GM19240 (cell line): Measurements from ENCODE around the gene OR10A4.
A peak's percentile ranks its signal among the peaks of the same experiment; 100 is the strongest.
"Not testable (repeated sequence)": the region's sequence is repeated elsewhere in the genome, so short reads cannot be mapped to it uniquely, and the experiment has no call there.

Experiments
- DNase-seq: peaks from one replicate; pipeline ENCODE4 v3.0.0; 2011; ENCODE audit warnings: low spot score; ENCODE audit not compliant: insufficient read length

OR10A4 gene

GRCh38 chr11:6876325-6876724 is at the start of gene OR10A4:
OR10A4 (plus strand) TSS chr11:6876625; CDS start chr11:6876648, 23 bp downstream.
- DNase-seq = no peak

- DNase-seq = no peak
These were observed 48.3 kb upstream of the OR10A4 start for GRCh38 chr11:6828103-6828502.

GRCh38 chr11:6833356-6833755 is 43.1 kb upstream of the OR10A4 start:
- DNase-seq = no peak

GRCh38 chr11:6834021-6834420 is 42.4 kb upstream of the OR10A4 start:
- DNase-seq = no peak

GRCh38 chr11:6841694-6842093 is 34.7 kb upstream of the OR10A4 start:
- no peak for DNase-seq

- DNase-seq = no peak
These were observed 32.8 kb upstream of the OR10A4 start for GRCh38 chr11:6843670-6844069.

GRCh38 chr11:6844356-6844755 is 32.1 kb upstream of the OR10A4 start:
- DNase-seq = no peak

GRCh38 chr11:6845383-6845782 is 31.0 kb upstream of the OR10A4 start, which contains the start of gene OR10A5:
OR10A5 (plus strand) TSS chr11:6845683; CDS start chr11:6845683, 0 bp downstream.
- no peak for DNase-seq

GRCh38 chr11:6850526-6850925 is 25.9 kb upstream of the OR10A4 start:
- no peak for DNase-seq

GRCh38 chr11:6854801-6855200 is 21.6 kb upstream of the OR10A4 start:
- DNase-seq = not testable (repeated sequence)

- DNase-seq = no peak
These were observed 20.4 kb upstream of the OR10A4 start for GRCh38 chr11:6855971-6856541.

- peak; percentile 2 for DNase-seq
These were observed 19.6 kb upstream of the OR10A4 start for GRCh38 chr11:6856871-6857270.

GRCh38 chr11:6862961-6863360 is 13.5 kb upstream of the OR10A4 start, which contains the start of gene OR10A2:
OR10A2 (plus strand) TSS chr11:6863057; CDS start chr11:6869755, 6,698 bp downstream.
- no peak for DNase-seq

GRCh38 chr11:6864438-6864837 is 12.0 kb upstream of the OR10A4 start:
- DNase-seq = no peak

- no peak for DNase-seq
These were observed 5.1 kb upstream of the OR10A4 start for GRCh38 chr11:6871278-6871677.

GRCh38 chr11:6875761-6876160 is 664 bp upstream of the OR10A4 start:
- no peak for DNase-seq

GRCh38 chr11:6876914-6877313 is 489 bp downstream of the OR10A4 start:
- no peak for DNase-seq

GRCh38 chr11:6882751-6883150 is 6.3 kb downstream of the OR10A4 start:
- no peak for DNase-seq

- DNase-seq = not testable (repeated sequence)
These were observed 11.3 kb downstream of the OR10A4 start for GRCh38 chr11:6887711-6888110.

GRCh38 chr11:6888830-6889229 is 12.4 kb downstream of the OR10A4 start:
- no peak for DNase-seq

GRCh38 chr11:6889835-6890234 is 13.4 kb downstream of the OR10A4 start:
- DNase-seq = no peak

- no peak for DNase-seq
These were observed 16.0 kb downstream of the OR10A4 start, which contains the start of gene OR2D2 for GRCh38 chr11:6892400-6892799. OR2D2 (minus strand) TSS chr11:6892500; CDS start chr11:6892500, 0 bp downstream.

- DNase-seq = no peak
These were observed 17.7 kb downstream of the OR10A4 start for GRCh38 chr11:6894097-6894496.
